ENCODE measurements around the gene FDX2.
A peak's percentile ranks its signal among the peaks of the same experiment; 100 is the strongest.

FDX2 gene

GRCh38 chr19:10332965-10333757, 17.3 kb upstream of the FDX2 start, which contains the start of gene RAVER1:
RAVER1 (minus strand) TSS chr19:10333529; CDS start chr19:10333507, 22 bp downstream.
- H3K4me1 ChIP-seq (ENCODE audit: control insufficient read depth in 2 of 2, insufficient read depth in 1 of 2, low read depth in 1 of 2, low read length in 2 of 2) = peaks cover 12 to 16% of the 10 kb centered on the region in 2 donors
- H3K9me3 ChIP-seq (replicated peaks in 1 of 2; ENCODE audit: control insufficient read depth in 2 of 2, insufficient read depth in 1 of 2, low read depth in 1 of 2, low read length in 2 of 2) = no peaks in the 10 kb centered on the region
- H2AK5ac ChIP-seq (ENCODE audit: low read depth, low read length) = peak within 1 kb of the TSS; percentile 77
- H2BK12ac ChIP-seq (ENCODE audit: low read length) = no peak within 1 kb of the TSS
- peaks cover 24% of the 10 kb centered on the region for H3K79me1 ChIP-seq (ENCODE audit: low read depth, low read length)
- peak within 1 kb of the TSS; percentile 92 for H3K27ac ChIP-seq (replicated peaks; ENCODE audit: low read length)
- H3K4me3 ChIP-seq (ENCODE audit: low read length in 2 of 2) = peak within 1 kb of the TSS; percentile 76 to 88
- H2BK15ac ChIP-seq (ENCODE audit: low read length) = peak within 1 kb of the TSS; percentile 83
- peak; percentile 96 for DNase-seq (ENCODE audit: low spot score)
- H3K18ac ChIP-seq (ENCODE audit: low read length) = peak within 1 kb of the TSS; percentile 98
- H3K4me2 ChIP-seq (ENCODE audit: insufficient read depth, low read length, poor library complexity, severe bottlenecking) = peak within 1 kb of the TSS; percentile 89
- WGBS, 2 donors (ENCODE audit: extremely low coverage in 2 of 2, insufficient read length in 2 of 2, insufficient replicate concordance in 1 of 2) = no CpG with 5 or more reads among the region's 82 CpGs
- no peak within 1 kb of the TSS for H4K91ac ChIP-seq (ENCODE audit: low read depth, low read length, poor library complexity)
- peak within 1 kb of the TSS; percentile 82 for H2BK120ac ChIP-seq (ENCODE audit: low read depth, low read length)
- peaks cover 27 to 39% of the 10 kb centered on the region in 2 donors for H3K36me3 ChIP-seq (replicated peaks in 1 of 2; ENCODE audit: control insufficient read depth in 2 of 2, insufficient read depth in 2 of 2, low read length in 2 of 2)
- H3K9ac ChIP-seq (ENCODE audit: low read depth, low read length, poor library complexity) = peak within 1 kb of the TSS; percentile 91
- H3K27me3 ChIP-seq (ENCODE audit: control insufficient read depth in 3 of 3, insufficient read depth in 3 of 3, low read depth in 1 of 3, low read length in 3 of 3) = peaks cover 0 to 4% (median 0%) of the 10 kb centered on the region in 3 experiments
- no peak within 1 kb of the TSS for H3K4ac ChIP-seq (ENCODE audit: low read length)
- peak within 1 kb of the TSS; percentile 94 for H3K14ac ChIP-seq (ENCODE audit: low read length)
- peak within 1 kb of the TSS; percentile 93 for H3K23ac ChIP-seq (ENCODE audit: low read depth, low read length, poor library complexity)
- peak within 1 kb of the TSS; percentile 72 for H2BK5ac ChIP-seq (ENCODE audit: low read length)
- H4K8ac ChIP-seq (ENCODE audit: low read depth, low read length) = no peak within 1 kb of the TSS
- H2AFZ ChIP-seq (ENCODE audit: low read length) = peak within 1 kb of the TSS; percentile 85

GRCh38 chr19:10332158-10332964, 16.5 kb upstream of the FDX2 start:
- H3K4me3 ChIP-seq (ENCODE audit: low read length in 2 of 2) = peak overlapping the region; percentile 76 to 88
- peak overlapping the region; percentile 43 for H3K23ac ChIP-seq (ENCODE audit: low read depth, low read length, poor library complexity)
- H2BK15ac ChIP-seq (ENCODE audit: low read length) = no peak overlapping the region
- H3K27me3 ChIP-seq (ENCODE audit: control insufficient read depth in 3 of 3, insufficient read depth in 3 of 3, low read depth in 1 of 3, low read length in 3 of 3) = peaks cover 0 to 4% (median 0%) of the 10 kb centered on the region in 3 experiments
- H3K4me2 ChIP-seq (ENCODE audit: insufficient read depth, low read length, poor library complexity, severe bottlenecking) = peak overlapping the region; percentile 81
- WGBS, 2 donors (ENCODE audit: extremely low coverage in 2 of 2, insufficient read length in 2 of 2, insufficient replicate concordance in 1 of 2) = no CpG with 5 or more reads among the region's 18 CpGs
- H3K14ac ChIP-seq (ENCODE audit: low read length) = no peak overlapping the region
- H2AK5ac ChIP-seq (ENCODE audit: low read depth, low read length) = peak overlapping the region; percentile 61
- no peak overlapping the region for H3K27ac ChIP-seq (replicated peaks; ENCODE audit: low read length)
- no peaks in the 10 kb centered on the region for H3K9me3 ChIP-seq (replicated peaks in 1 of 2; ENCODE audit: control insufficient read depth in 2 of 2, insufficient read depth in 1 of 2, low read depth in 1 of 2, low read length in 2 of 2)
- H3K79me1 ChIP-seq (ENCODE audit: low read depth, low read length) = peaks cover 28% of the 10 kb centered on the region
- peaks cover 12 to 16% of the 10 kb centered on the region in 2 donors for H3K4me1 ChIP-seq (ENCODE audit: control insufficient read depth in 2 of 2, insufficient read depth in 1 of 2, low read depth in 1 of 2, low read length in 2 of 2)
- H3K9ac ChIP-seq (ENCODE audit: low read depth, low read length, poor library complexity) = peak overlapping the region; percentile 91
- no peak overlapping the region for H2BK120ac ChIP-seq (ENCODE audit: low read depth, low read length)
- H3K4ac ChIP-seq (ENCODE audit: low read length) = no peak overlapping the region
- H3K18ac ChIP-seq (ENCODE audit: low read length) = peak overlapping the region; percentile 98
- no peak for DNase-seq (ENCODE audit: low spot score)
- peaks cover 34 to 47% of the 10 kb centered on the region in 2 donors for H3K36me3 ChIP-seq (replicated peaks in 1 of 2; ENCODE audit: control insufficient read depth in 2 of 2, insufficient read depth in 2 of 2, low read length in 2 of 2)
- no peak overlapping the region for H4K8ac ChIP-seq (ENCODE audit: low read depth, low read length)
- no peak overlapping the region for H4K91ac ChIP-seq (ENCODE audit: low read depth, low read length, poor library complexity)
- peak overlapping the region; percentile 72 for H2BK5ac ChIP-seq (ENCODE audit: low read length)
- no peak overlapping the region for H2BK12ac ChIP-seq (ENCODE audit: low read length)
- H2AFZ ChIP-seq (ENCODE audit: low read length) = peak overlapping the region; percentile 85

DNA sequence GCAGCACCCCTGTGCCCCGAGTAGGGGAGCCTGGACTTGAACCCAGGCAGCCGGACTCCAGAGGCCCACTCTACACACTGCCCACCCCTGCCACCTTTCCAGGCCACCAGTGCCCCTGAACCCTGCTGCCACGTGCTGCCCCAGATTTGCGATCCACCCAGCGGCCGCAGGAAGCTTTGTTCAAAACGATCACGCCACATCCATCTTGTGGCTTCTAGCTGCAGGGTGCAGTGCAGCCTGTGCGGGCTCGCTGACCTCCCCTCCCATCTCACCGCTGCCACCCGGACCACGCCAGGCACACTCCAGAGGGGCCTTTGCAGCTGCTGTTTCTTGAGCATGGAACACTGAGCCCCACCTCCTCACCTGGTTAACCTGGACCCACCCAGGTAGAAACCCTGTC, 13.7 kb upstream of the FDX2 start:
- no peak overlapping the region for H2BK12ac ChIP-seq (ENCODE audit: low read length)
- peaks cover 53 to 73% of the 10 kb centered on the region in 2 donors for H3K36me3 ChIP-seq (replicated peaks in 1 of 2; ENCODE audit: control insufficient read depth in 2 of 2, insufficient read depth in 2 of 2, low read length in 2 of 2)
- H3K23ac ChIP-seq (ENCODE audit: low read depth, low read length, poor library complexity) = no peak overlapping the region
- H2BK120ac ChIP-seq (ENCODE audit: low read depth, low read length) = no peak overlapping the region
- no peak overlapping the region for H2AK5ac ChIP-seq (ENCODE audit: low read depth, low read length)
- no peak overlapping the region for H2BK15ac ChIP-seq (ENCODE audit: low read length)
- H3K27me3 ChIP-seq (ENCODE audit: control insufficient read depth in 3 of 3, insufficient read depth in 3 of 3, low read depth in 1 of 3, low read length in 3 of 3) = peaks cover 0 to 4% (median 0%) of the 10 kb centered on the region in 3 experiments
- no peak overlapping the region for H3K18ac ChIP-seq (ENCODE audit: low read length)
- no peak overlapping the region for H3K9ac ChIP-seq (ENCODE audit: low read depth, low read length, poor library complexity)
- no peak overlapping the region for H4K8ac ChIP-seq (ENCODE audit: low read depth, low read length)
- peaks cover 29% of the 10 kb centered on the region for H3K79me1 ChIP-seq (ENCODE audit: low read depth, low read length)
- peaks cover 12 to 13% of the 10 kb centered on the region in 2 donors for H3K4me1 ChIP-seq (ENCODE audit: control insufficient read depth in 2 of 2, insufficient read depth in 1 of 2, low read depth in 1 of 2, low read length in 2 of 2)
- no CpG with 5 or more reads among the region's 13 CpGs for WGBS, 2 donors (ENCODE audit: extremely low coverage in 2 of 2, insufficient read length in 2 of 2, insufficient replicate concordance in 1 of 2)
- no peak overlapping the region for H2BK5ac ChIP-seq (ENCODE audit: low read length)
- H3K9me3 ChIP-seq (replicated peaks in 1 of 2; ENCODE audit: control insufficient read depth in 2 of 2, insufficient read depth in 1 of 2, low read depth in 1 of 2, low read length in 2 of 2) = no peaks in the 10 kb centered on the region
- no peak overlapping the region for H3K27ac ChIP-seq (replicated peaks; ENCODE audit: low read length)
- no peak overlapping the region for H3K14ac ChIP-seq (ENCODE audit: low read length)
- no peak overlapping the region for H4K91ac ChIP-seq (ENCODE audit: low read depth, low read length, poor library complexity)
- no peak overlapping the region for H2AFZ ChIP-seq (ENCODE audit: low read length)
- DNase-seq (ENCODE audit: low spot score) = no peak
- no peak overlapping the region for H3K4me2 ChIP-seq (ENCODE audit: insufficient read depth, low read length, poor library complexity, severe bottlenecking)
- H3K4ac ChIP-seq (ENCODE audit: low read length) = no peak overlapping the region
- no peak overlapping the region for H3K4me3 ChIP-seq (ENCODE audit: low read length in 2 of 2)

Data from neuronal stem cell (in vitro differentiated cells).